Measurements from ENCODE around the gene MAMLD1.
A peak's percentile ranks its signal among the peaks of the same experiment; 100 is the strongest.
"Not testable (repeated sequence)": the region's sequence is repeated elsewhere in the genome, so short reads cannot be mapped to it uniquely, and the experiment has no call there.

Gene MAMLD1

GRCh38 chrX:150362599-150363481 lies at the start of gene MAMLD1:
MAMLD1 (plus strand) TSS chrX:150363317; CDS start chrX:150445517, 82,200 bp downstream.
- DNase-seq = peak; percentile 66

GRCh38 chrX:150313514-150313913 lies 49.6 kb upstream of the MAMLD1 start:
- no peak for DNase-seq

GRCh38 chrX:150314186-150314585 lies 48.9 kb upstream of the MAMLD1 start:
- DNase-seq = no peak

- no peak for DNase-seq
Observed at GRCh38 chrX:150316564-150316963, 46.6 kb upstream of the MAMLD1 start.

GRCh38 chrX:150323020-150323419 lies 40.1 kb upstream of the MAMLD1 start:
- no peak for DNase-seq

- DNase-seq = no peak
Observed at GRCh38 chrX:150324035-150324728, 38.9 kb upstream of the MAMLD1 start.

GRCh38 chrX:150324919-150325318 lies 38.2 kb upstream of the MAMLD1 start:
- DNase-seq = no peak

GRCh38 chrX:150326541-150327247 lies 36.4 kb upstream of the MAMLD1 start:
- no peak for DNase-seq

- no peak for DNase-seq
Observed at GRCh38 chrX:150329282-150329681, 33.8 kb upstream of the MAMLD1 start.

- DNase-seq = no peak
Observed at GRCh38 chrX:150329868-150330267, 33.2 kb upstream of the MAMLD1 start.

- DNase-seq = no peak
Observed at GRCh38 chrX:150332023-150332422, 31.1 kb upstream of the MAMLD1 start.

GRCh38 chrX:150334100-150334499 lies 29.0 kb upstream of the MAMLD1 start:
- DNase-seq = no peak

- DNase-seq = no peak
Observed at GRCh38 chrX:150334981-150335380, 28.1 kb upstream of the MAMLD1 start.

GRCh38 chrX:150337026-150337425 lies 26.1 kb upstream of the MAMLD1 start:
- no peak for DNase-seq

- no peak for DNase-seq
Observed at GRCh38 chrX:150337536-150337935, 25.6 kb upstream of the MAMLD1 start.

GRCh38 chrX:150338615-150339014 lies 24.5 kb upstream of the MAMLD1 start:
- DNase-seq = no peak

- DNase-seq = no peak
Observed at GRCh38 chrX:150339736-150340135, 23.4 kb upstream of the MAMLD1 start.

GRCh38 chrX:150340326-150340725 lies 22.8 kb upstream of the MAMLD1 start:
- DNase-seq = not testable (repeated sequence)

- DNase-seq = no peak
Observed at GRCh38 chrX:150347471-150347870, 15.6 kb upstream of the MAMLD1 start.

- no peak for DNase-seq
Observed at GRCh38 chrX:150348365-150348764, 14.8 kb upstream of the MAMLD1 start.

- no peak for DNase-seq
Observed at GRCh38 chrX:150352114-150352513, 11.0 kb upstream of the MAMLD1 start.

- DNase-seq = no peak
Observed at GRCh38 chrX:150352581-150352980, 10.5 kb upstream of the MAMLD1 start.

- DNase-seq = no peak
Observed at GRCh38 chrX:150355913-150356312, 7.2 kb upstream of the MAMLD1 start.

- DNase-seq = no peak
Observed at GRCh38 chrX:150357790-150358189, 5.3 kb upstream of the MAMLD1 start.
